ENCODE data around the gene SPAG16.
A peak's percentile ranks its signal among the peaks of the same experiment; 100 is the strongest.

Gene SPAG16

GRCh38 chr2:214180071-214180470 is 895.8 kb downstream of the SPAG16 start:
- no peak for DNase-seq (ENCODE audit: low spot score)

GRCh38 chr2:214180686-214181085 is 896.4 kb downstream of the SPAG16 start:
- no peak for DNase-seq (ENCODE audit: low spot score)

GRCh38 chr2:214184461-214184860 is 900.2 kb downstream of the SPAG16 start:
- DNase-seq (ENCODE audit: low spot score): no peak

GRCh38 chr2:214185546-214185945 is 901.3 kb downstream of the SPAG16 start:
- DNase-seq (ENCODE audit: low spot score): no peak

GRCh38 chr2:214192711-214193110 is 908.4 kb downstream of the SPAG16 start:
- DNase-seq (ENCODE audit: low spot score): no peak

- DNase-seq (ENCODE audit: low spot score): peak; percentile 43
These were observed 909.7 kb downstream of the SPAG16 start for GRCh38 chr2:214193943-214194342.

GRCh38 chr2:214196260-214196659 is 912.0 kb downstream of the SPAG16 start:
- no peak for DNase-seq (ENCODE audit: low spot score)

GRCh38 chr2:214201892-214202291 is 917.6 kb downstream of the SPAG16 start:
- DNase-seq (ENCODE audit: low spot score): no peak

GRCh38 chr2:214203214-214203613 is 919.0 kb downstream of the SPAG16 start:
- no peak for DNase-seq (ENCODE audit: low spot score)

GRCh38 chr2:214203744-214204289 is 919.6 kb downstream of the SPAG16 start:
- no peak for DNase-seq (ENCODE audit: low spot score)

GRCh38 chr2:214215107-214215506 is 930.8 kb downstream of the SPAG16 start:
- no peak for DNase-seq (ENCODE audit: low spot score)

GRCh38 chr2:214217136-214217535 is 932.9 kb downstream of the SPAG16 start:
- DNase-seq (ENCODE audit: low spot score): no peak

- DNase-seq (ENCODE audit: low spot score): no peak
These were observed 933.3 kb downstream of the SPAG16 start for GRCh38 chr2:214217599-214217998.

- no peak for DNase-seq (ENCODE audit: low spot score)
These were observed 936.0 kb downstream of the SPAG16 start for GRCh38 chr2:214220251-214220650.

- DNase-seq (ENCODE audit: low spot score): no peak
These were observed 941.8 kb downstream of the SPAG16 start for GRCh38 chr2:214226061-214226460.

GRCh38 chr2:214232271-214232670 is 948.0 kb downstream of the SPAG16 start:
- DNase-seq (ENCODE audit: low spot score): no peak

- no peak for DNase-seq (ENCODE audit: low spot score)
These were observed 948.9 kb downstream of the SPAG16 start for GRCh38 chr2:214233164-214233563.

- DNase-seq (ENCODE audit: low spot score): no peak
These were observed 958.5 kb downstream of the SPAG16 start for GRCh38 chr2:214242797-214243196.

- no peak for DNase-seq (ENCODE audit: low spot score)
These were observed 960.6 kb downstream of the SPAG16 start for GRCh38 chr2:214244847-214245246.

- DNase-seq (ENCODE audit: low spot score): no peak
These were observed 962.2 kb downstream of the SPAG16 start for GRCh38 chr2:214246417-214246816.

GRCh38 chr2:214247531-214247930 is 963.3 kb downstream of the SPAG16 start:
- no peak for DNase-seq (ENCODE audit: low spot score)

GRCh38 chr2:214255046-214255445 is 970.8 kb downstream of the SPAG16 start:
- no peak for DNase-seq (ENCODE audit: low spot score)

- DNase-seq (ENCODE audit: low spot score): no peak
These were observed 977.4 kb downstream of the SPAG16 start for GRCh38 chr2:214261683-214262082.

- no peak for DNase-seq (ENCODE audit: low spot score)
These were observed 979.9 kb downstream of the SPAG16 start for GRCh38 chr2:214264171-214264570.

All from RKO (cell line).